HepG2 (cell line): ENCODE results near the gene CDH23. TPM values are rescaled to one million over a fixed set of nuclear protein-coding genes. Genes with fewer than 3 reads are reported as not detected.
A peak's percentile ranks its signal among the peaks of the same experiment; 100 is the strongest.

Source experiments
- ARID3A ChIP-seq: IDR thresholded peaks from 2 replicates; pipeline ENCODE4 v1.6.1; 2012; ENCODE audit warnings: low read depth, low read length, improper control_type of control experiment
- CHD4 ChIP-seq: fragments of 200-600 bp; sonication (generic); IDR thresholded peaks from 2 replicates; pipeline ENCODE4 v1.7.0; 2017; ENCODE audit warnings: mild to moderate bottlenecking, low read length, borderline replicate concordance
- GABPB1 ChIP-seq: IDR thresholded peaks from 2 replicates; pipeline ENCODE4 v1.6.1; 2016; ENCODE audit warnings: mild to moderate bottlenecking, missing genetic modification reagents, moderate library complexity, missing compliant biosample characterization
- GLMP ChIP-seq: sonication (generic); formaldehyde crosslinking; IDR thresholded peaks from 2 replicates; pipeline ENCODE4 v1.9.0; 2021; ENCODE audit warnings: missing genetic modification reagents, mild to moderate bottlenecking, borderline replicate concordance
- HNRNPK ChIP-seq: fragments of 200-400 bp; formaldehyde crosslinking; IDR thresholded peaks from 2 replicates; pipeline ENCODE4 v1.6.1; 2018; ENCODE audit warnings: low read length, low read depth, moderate library complexity, mild to moderate bottlenecking; ENCODE audit not compliant: poor library complexity, severe bottlenecking
- KLF11 ChIP-seq: IDR thresholded peaks from 2 replicates; pipeline ENCODE4 v1.6.1; 2016; ENCODE audit warnings: missing compliant biosample characterization
- MLLT10 ChIP-seq: sonication (generic); formaldehyde crosslinking; IDR thresholded peaks from 2 replicates; pipeline ENCODE4 v1.4.0; 2020; ENCODE audit warnings: missing genetic modification reagents
- NFE2L2 ChIP-seq: fragments of 150-350 bp; IDR thresholded peaks from 2 replicates; pipeline ENCODE4 v1.6.1; 2014; ENCODE audit warnings: low read length
- NFKB2 ChIP-seq: sonication (generic); formaldehyde crosslinking; IDR thresholded peaks from 2 replicates; pipeline ENCODE4 v1.4.0; 2020; ENCODE audit warnings: missing genetic modification reagents, borderline replicate concordance
- NR2F1 ChIP-seq, 2 experiments: fragments of 450-650 bp in 1 of 2; formaldehyde crosslinking in 1 of 2; IDR thresholded peaks; 2 replicates each; pipeline versions ENCODE4 v1.5.0 to v1.6.1; 2016 to 2020; ENCODE audit warnings: mild to moderate bottlenecking in 1 of 2, missing compliant biosample characterization in 1 of 2, missing genetic modification reagents in 1 of 2, moderate library complexity in 1 of 2
- SAP130 ChIP-seq: IDR thresholded peaks from 2 replicates; pipeline ENCODE4 v1.6.1; 2016; ENCODE audit warnings: low read depth
- ZBTB25 ChIP-seq: IDR thresholded peaks from 2 replicates; pipeline ENCODE4 v1.6.1; 2018; ENCODE audit warnings: missing genetic modification reagents
- ZNF234 ChIP-seq: sonication (generic); formaldehyde crosslinking; conservative IDR thresholded peaks from 2 replicates; pipeline ENCODE4 v1.5.1; 2020; ENCODE audit warnings: mild to moderate bottlenecking, missing genetic modification reagents
- ZNF44 ChIP-seq: sonication (generic); formaldehyde crosslinking; IDR thresholded peaks from 2 replicates; pipeline ENCODE4 v1.5.1; 2020; ENCODE audit warnings: mild to moderate bottlenecking, missing genetic modification reagents
- ZNF773 ChIP-seq: sonication (generic); formaldehyde crosslinking; IDR thresholded peaks from 2 replicates; pipeline ENCODE4 v1.4.0; 2020; ENCODE audit warnings: missing genetic modification reagents, borderline replicate concordance
- ZNF784 ChIP-seq: sonication (generic); formaldehyde crosslinking; IDR thresholded peaks from 2 replicates; pipeline ENCODE4 v1.5.1; 2020; ENCODE audit warnings: missing genetic modification reagents, mild to moderate bottlenecking, borderline replicate concordance
- ZNF800 ChIP-seq: sonication (generic); formaldehyde crosslinking; IDR thresholded peaks from 2 replicates; pipeline ENCODE4 v1.4.0; 2020; ENCODE audit warnings: missing genetic modification reagents
- polyA plus RNA-seq, 8 experiments: library from polyadenylated mRNA; depleted of rRNA in 3 of 8; stranded (reverse) in 7 of 8; unstranded in 1 of 8; fragments of >200 nt; fragmentation: Illumina TruSeq in 4 of 8; extraction: Trizol in 4 of 8; gene quantifications; 2 replicates each; pipeline versions ENCODE4 v1.2.1 to v1.2.3, GENCODE V29; 2011 to 2016; ENCODE audit warnings: low read depth in 4 of 8, missing spikeins in 1 of 8, mixed read lengths in 1 of 8; ENCODE audit not compliant: insufficient read depth in 1 of 8
- total RNA-seq, 5 experiments: library from RNA; depleted of rRNA; stranded (reverse); fragments of >200 nt; fragmentation: Illumina TruSeq; extraction: Trizol; gene quantifications; 2 replicates each; pipeline ENCODE4 v1.2.3, GENCODE V29; 2016; ENCODE audit warnings: low read depth in 1 of 5

The CDH23 gene
- total and polyA plus RNA-seq, 2 of the 13 experiments (the other 11 are each of a cell fraction or from before 2014, with no cell fraction given) = 0.13 TPM; not detected in 1

- TF ChIP-seq CHD4 (no peak), SAP130 (peak; percentile 92), NFE2L2 (no peak), MLLT10 (CRISPR knock-in tag) (no peak), HNRNPK (no peak), ZNF800 (peak; percentile 82), KLF11 (CRISPR knock-in tag) (no peak), ZBTB25 (CRISPR knock-in tag) (peak; percentile 57; the same call in 1 of the 2 replicates), NR2F1 (CRISPR knock-in tag; IDR thresholded peaks at IDR 0.05) (no peak), ARID3A (no peak), GABPB1 (CRISPR knock-in tag) (peak; percentile 81), ZNF44 (no peak), ZNF784 (no peak), GLMP (CRISPR knock-in tag) (no peak), ZNF234 (CRISPR knock-in tag) (no peak), NFKB2 (CRISPR knock-in tag) (0 out of 2 replicates have a peak, but pooled peaks have one; percentile 64), ZNF773 (CRISPR knock-in tag) (no peak)
These were observed 48.9 kb upstream of the CDH23 start (continued) for GRCh38 chr10:71347587-71348395.
